Liver (tissue), 9 donors: Measurements from ENCODE around the gene SYNGR4. TPM values are rescaled to one million over a fixed set of nuclear protein-coding genes. Genes with fewer than 3 reads are reported as not detected.
A peak's percentile ranks its signal among the peaks of the same experiment; 100 is the strongest.

Experiments
- DNase-seq: peaks from one replicate; pipeline ENCODE4 v3.0.0-alpha.2; 2017; ENCODE audit warnings: low spot score
- H3K27ac ChIP-seq, 2 donors: one replicate each; pipeline ENCODE4 v1.7.0; 2013; ENCODE audit warnings: inconsistent platforms in 2 of 2, low read length in 2 of 2, control low read depth in 1 of 2, low read depth in 1 of 2, mild to moderate bottlenecking in 1 of 2
- H3K27me3 ChIP-seq, 4 donors: one replicate each; pipeline versions ENCODE4 v1.6.1 to v1.7.0; 2013; ENCODE audit warnings: low read length in 3 of 4, inconsistent platforms in 1 of 4, mild to moderate bottlenecking in 1 of 4, moderate library complexity in 1 of 4; ENCODE audit not compliant: control insufficient read depth in 4 of 4, insufficient read depth in 4 of 4
- H3K36me3 ChIP-seq, 4 donors: one replicate each; pipeline versions ENCODE4 v1.6.1 to v1.7.0; 2013; ENCODE audit warnings: low read length in 3 of 4, mild to moderate bottlenecking in 3 of 4, low read depth in 1 of 4, moderate library complexity in 1 of 4; ENCODE audit not compliant: control insufficient read depth in 4 of 4, insufficient read depth in 3 of 4
- H3K4me1 ChIP-seq, 4 donors: one replicate each; pipeline versions ENCODE4 v1.6.1 to v1.7.0; 2013; ENCODE audit warnings: low read length in 3 of 4, mild to moderate bottlenecking in 3 of 4, moderate library complexity in 1 of 4; ENCODE audit not compliant: control insufficient read depth in 4 of 4, insufficient read depth in 4 of 4
- H3K4me3 ChIP-seq, 3 donors: one replicate each; pipeline versions ENCODE4 v1.6.1 to v1.7.0; 2013; ENCODE audit warnings: low read length in 3 of 3, control low read depth in 1 of 3, low read depth in 1 of 3, mild to moderate bottlenecking in 1 of 3
- H3K9ac ChIP-seq, 2 donors: one replicate each; pipeline ENCODE4 v1.7.0; 2013; ENCODE audit warnings: low read length in 2 of 2, mild to moderate bottlenecking in 2 of 2, moderate library complexity in 2 of 2, control low read depth in 1 of 2, low read depth in 1 of 2
- H3K9me3 ChIP-seq, 4 donors: one replicate each; pipeline versions ENCODE4 v1.6.1 to v1.7.0; 2013; ENCODE audit warnings: low read length in 3 of 4; ENCODE audit not compliant: control insufficient read depth in 4 of 4
- EGR1 ChIP-seq, 2 donors: IDR thresholded peaks; 2 replicates each; pipeline ENCODE4 v1.6.1; 2016 to 2018; ENCODE audit warnings: antibody characterized with exemption in 2 of 2, low read depth in 2 of 2
- FOXA1 ChIP-seq: IDR thresholded peaks from 2 replicates; pipeline ENCODE4 v1.6.1; 2016; ENCODE audit warnings: antibody characterized with exemption
- FOXA2 ChIP-seq: IDR thresholded peaks from 2 replicates; pipeline ENCODE4 v1.6.1; 2016; ENCODE audit warnings: antibody characterized with exemption
- GABPA ChIP-seq, 2 donors: IDR thresholded peaks in 1 of 2; conservative IDR thresholded peaks in 1 of 2; 2 replicates each; pipeline ENCODE4 v1.6.1; 2016; ENCODE audit warnings: antibody characterized with exemption in 2 of 2, mild to moderate bottlenecking in 1 of 2, moderate library complexity in 1 of 2
- HNF4A ChIP-seq, 2 donors: conservative IDR thresholded peaks; 2 replicates each; pipeline ENCODE4 v1.6.1; 2016; ENCODE audit warnings: antibody characterized with exemption in 2 of 2, mild to moderate bottlenecking in 2 of 2
- HNF4G ChIP-seq: IDR thresholded peaks from 2 replicates; pipeline ENCODE4 v1.6.1; 2016; ENCODE audit warnings: antibody characterized with exemption
- JUND ChIP-seq, 2 donors: IDR thresholded peaks; 2 replicates each; pipeline ENCODE4 v1.6.1; 2016; ENCODE audit warnings: antibody characterized with exemption in 2 of 2
- MAX ChIP-seq: IDR thresholded peaks from 2 replicates; pipeline ENCODE4 v1.6.1; 2016; ENCODE audit warnings: antibody characterized with exemption
- NR2F2 ChIP-seq: IDR thresholded peaks from 2 replicates; pipeline ENCODE4 v1.6.1; 2016; ENCODE audit warnings: antibody characterized with exemption
- RAD21 ChIP-seq, 2 donors: IDR thresholded peaks; 2 replicates each; pipeline ENCODE4 v1.6.1; 2016; ENCODE audit warnings: antibody characterized with exemption in 2 of 2, mild to moderate bottlenecking in 2 of 2
- RXRA ChIP-seq, 2 donors: IDR thresholded peaks; 2 replicates each; pipeline ENCODE4 v1.6.1; 2017 to 2018; ENCODE audit warnings: antibody characterized with exemption in 2 of 2, mild to moderate bottlenecking in 1 of 2
- SP1 ChIP-seq: IDR thresholded peaks from 2 replicates; pipeline ENCODE4 v1.6.1; 2018; ENCODE audit warnings: antibody characterized with exemption, mild to moderate bottlenecking
- TAF1 ChIP-seq: conservative IDR thresholded peaks from 2 replicates; pipeline ENCODE4 v1.6.1; 2016; ENCODE audit warnings: antibody characterized with exemption, mild to moderate bottlenecking
- YY1 ChIP-seq: IDR thresholded peaks from 2 replicates; pipeline ENCODE4 v1.6.1; 2016; ENCODE audit warnings: antibody characterized with exemption, mild to moderate bottlenecking
- ZBTB33 ChIP-seq: IDR thresholded peaks from 2 replicates; pipeline ENCODE4 v1.6.1; 2016; ENCODE audit warnings: antibody characterized with exemption
- WGBS: extraction: QIAGEN DNeasy Blood & Tissue Kit; methylation state at CpG from one replicate; pipeline ENCODE4 v1.1.7; 2013; 5-methylcytosine and 5-hydroxymethylcytosine counted together
- polyA plus RNA-seq, 2 donors: library from polyadenylated mRNA; stranded (reverse) in 1 of 2; unstranded in 1 of 2; fragments of 200-250 nt in 1 of 2; fragments of >200 nt in 1 of 2; fragmentation: Nextera tagmentation in 1 of 2; extraction: Ambion mirVana in 1 of 2; gene quantifications; one replicate each; pipeline versions ENCODE4 v1.2.1 to v1.2.3, GENCODE V29; 2013 to 2015
- total RNA-seq, 2 donors: library from RNA; depleted of rRNA; stranded (reverse); fragments of >200 nt; gene quantifications; one replicate each; pipeline ENCODE4 v1.2.3, GENCODE V29; 2014
- TF ChIP-seq, protein P1 (sequence below): IDR thresholded peaks from 2 replicates; pipeline ENCODE4 v1.6.1; 2016; ENCODE audit warnings: antibody characterized with exemption, mild to moderate bottlenecking
- TF ChIP-seq, protein P2 (sequence below): IDR thresholded peaks from 2 replicates; pipeline ENCODE4 v1.6.1; 2016; ENCODE audit warnings: antibody characterized with exemption
- TF ChIP-seq, protein P3 (sequence below): fragments of 150-350 bp; IDR thresholded peaks from 2 replicates; pipeline ENCODE4 v1.5.1; 2017; ENCODE audit warnings: improper control_type of control experiment, low read depth, low read length; ENCODE audit not compliant: missing input control
- donor health status: healthy.
- donor health status: healthy.
- donor health status: healthy.
- donor health status: healthy.
- donor health status: healthy.

SYNGR4 gene
- total and polyA plus RNA-seq, 4 donors, result 0.09 TPM; not detected in 3

- no peaks in the 10 kb centered on the region for H3K36me3 ChIP-seq
- no peak overlapping the region for H3K27ac ChIP-seq
- H3K9ac ChIP-seq, result no peak overlapping the region
- H3K27me3 ChIP-seq, result no peaks in the 10 kb centered on the region
- H3K9me3 ChIP-seq, result peaks cover 0 to under 1% (median 0%) of the 10 kb centered on the region in 4 donors
- no peak for DNase-seq
- 48% methylated on average over 24 of the region's 24 CpGs for WGBS
- H3K4me1 ChIP-seq, result peaks cover 3 to 7% (median 5%) of the 10 kb centered on the region in 4 donors
- TF ChIP-seq HNF4A (conservative IDR thresholded peaks at IDR 0.05) (no peak), EGR1 (IDR thresholded peaks at IDR 0.05; ENCODE audit: low read depth in 2 of 2) (no peak), FOXA1 (no peak), RXRA (IDR thresholded peaks at IDR 0.05) (no peak), JUND (IDR thresholded peaks at IDR 0.05) (no peak), GABPA (IDR thresholded peaks at IDR 0.05 in 1 of 2, conservative IDR thresholded peaks at IDR 0.05 in 1 of 2) (no peak), MAX (no peak), FOXA2 (no peak), SP1 (no peak), NR2F2 (no peak)
- TF ChIP-seq, protein P1, sequence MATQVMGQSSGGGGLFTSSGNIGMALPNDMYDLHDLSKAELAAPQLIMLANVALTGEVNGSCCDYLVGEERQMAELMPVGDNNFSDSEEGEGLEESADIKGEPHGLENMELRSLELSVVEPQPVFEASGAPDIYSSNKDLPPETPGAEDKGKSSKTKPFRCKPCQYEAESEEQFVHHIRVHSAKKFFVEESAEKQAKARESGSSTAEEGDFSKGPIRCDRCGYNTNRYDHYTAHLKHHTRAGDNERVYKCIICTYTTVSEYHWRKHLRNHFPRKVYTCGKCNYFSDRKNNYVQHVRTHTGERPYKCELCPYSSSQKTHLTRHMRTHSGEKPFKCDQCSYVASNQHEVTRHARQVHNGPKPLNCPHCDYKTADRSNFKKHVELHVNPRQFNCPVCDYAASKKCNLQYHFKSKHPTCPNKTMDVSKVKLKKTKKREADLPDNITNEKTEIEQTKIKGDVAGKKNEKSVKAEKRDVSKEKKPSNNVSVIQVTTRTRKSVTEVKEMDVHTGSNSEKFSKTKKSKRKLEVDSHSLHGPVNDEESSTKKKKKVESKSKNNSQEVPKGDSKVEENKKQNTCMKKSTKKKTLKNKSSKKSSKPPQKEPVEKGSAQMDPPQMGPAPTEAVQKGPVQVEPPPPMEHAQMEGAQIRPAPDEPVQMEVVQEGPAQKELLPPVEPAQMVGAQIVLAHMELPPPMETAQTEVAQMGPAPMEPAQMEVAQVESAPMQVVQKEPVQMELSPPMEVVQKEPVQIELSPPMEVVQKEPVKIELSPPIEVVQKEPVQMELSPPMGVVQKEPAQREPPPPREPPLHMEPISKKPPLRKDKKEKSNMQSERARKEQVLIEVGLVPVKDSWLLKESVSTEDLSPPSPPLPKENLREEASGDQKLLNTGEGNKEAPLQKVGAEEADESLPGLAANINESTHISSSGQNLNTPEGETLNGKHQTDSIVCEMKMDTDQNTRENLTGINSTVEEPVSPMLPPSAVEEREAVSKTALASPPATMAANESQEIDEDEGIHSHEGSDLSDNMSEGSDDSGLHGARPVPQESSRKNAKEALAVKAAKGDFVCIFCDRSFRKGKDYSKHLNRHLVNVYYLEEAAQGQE, result no peak
- peak overlapping the region in 1 of 3 donors; percentile 30 for H3K4me3 ChIP-seq
Measured at GRCh38 chr19:48413879-48414587, 49.9 kb downstream of the SYNGR4 start.

DNA sequence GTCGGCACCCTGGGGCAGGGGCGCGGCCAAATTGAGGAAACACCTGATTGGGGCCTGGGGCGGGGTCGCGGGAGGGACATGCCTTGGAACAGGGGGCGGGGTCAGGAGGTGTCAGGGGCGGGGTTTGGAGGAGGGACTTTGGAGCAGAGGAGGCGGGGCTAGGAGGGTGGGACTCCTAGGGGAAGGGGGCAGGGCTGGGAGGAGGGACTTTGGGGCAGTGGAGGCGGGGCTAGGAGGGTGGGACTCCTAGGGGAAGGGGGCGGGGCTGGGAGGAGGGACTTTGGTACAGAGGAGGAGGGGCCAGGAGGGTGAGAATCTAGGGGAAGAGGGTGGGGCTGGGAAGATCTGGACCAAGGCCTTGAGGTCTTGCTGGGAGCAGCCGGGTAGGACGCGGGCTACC lies 51.2 kb downstream of the SYNGR4 start:
- TF ChIP-seq FOXA1, result no peak
- TF ChIP-seq, protein P2, sequence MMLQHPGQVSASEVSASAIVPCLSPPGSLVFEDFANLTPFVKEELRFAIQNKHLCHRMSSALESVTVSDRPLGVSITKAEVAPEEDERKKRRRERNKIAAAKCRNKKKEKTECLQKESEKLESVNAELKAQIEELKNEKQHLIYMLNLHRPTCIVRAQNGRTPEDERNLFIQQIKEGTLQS, result no peak
- TF ChIP-seq GABPA (IDR thresholded peaks at IDR 0.05 in 1 of 2, conservative IDR thresholded peaks at IDR 0.05 in 1 of 2), result no peak
- no peak for TF ChIP-seq EGR1 (IDR thresholded peaks at IDR 0.05; ENCODE audit: low read depth in 2 of 2)
- no peak for TF ChIP-seq YY1
- no peak for TF ChIP-seq MAX
- TF ChIP-seq NR2F2, result no peak
- no peak for TF ChIP-seq TAF1
- TF ChIP-seq HNF4G, result no peak
- TF ChIP-seq, protein P3, sequence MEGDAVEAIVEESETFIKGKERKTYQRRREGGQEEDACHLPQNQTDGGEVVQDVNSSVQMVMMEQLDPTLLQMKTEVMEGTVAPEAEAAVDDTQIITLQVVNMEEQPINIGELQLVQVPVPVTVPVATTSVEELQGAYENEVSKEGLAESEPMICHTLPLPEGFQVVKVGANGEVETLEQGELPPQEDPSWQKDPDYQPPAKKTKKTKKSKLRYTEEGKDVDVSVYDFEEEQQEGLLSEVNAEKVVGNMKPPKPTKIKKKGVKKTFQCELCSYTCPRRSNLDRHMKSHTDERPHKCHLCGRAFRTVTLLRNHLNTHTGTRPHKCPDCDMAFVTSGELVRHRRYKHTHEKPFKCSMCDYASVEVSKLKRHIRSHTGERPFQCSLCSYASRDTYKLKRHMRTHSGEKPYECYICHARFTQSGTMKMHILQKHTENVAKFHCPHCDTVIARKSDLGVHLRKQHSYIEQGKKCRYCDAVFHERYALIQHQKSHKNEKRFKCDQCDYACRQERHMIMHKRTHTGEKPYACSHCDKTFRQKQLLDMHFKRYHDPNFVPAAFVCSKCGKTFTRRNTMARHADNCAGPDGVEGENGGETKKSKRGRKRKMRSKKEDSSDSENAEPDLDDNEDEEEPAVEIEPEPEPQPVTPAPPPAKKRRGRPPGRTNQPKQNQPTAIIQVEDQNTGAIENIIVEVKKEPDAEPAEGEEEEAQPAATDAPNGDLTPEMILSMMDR, result no peak
- TF ChIP-seq FOXA2, result no peak
- no peak for TF ChIP-seq ZBTB33
- TF ChIP-seq, protein P1, result no peak
- no peak for TF ChIP-seq SP1
- no peak for TF ChIP-seq RAD21 (IDR thresholded peaks at IDR 0.05)
- TF ChIP-seq RXRA (IDR thresholded peaks at IDR 0.05), result no peak
- TF ChIP-seq JUND (IDR thresholded peaks at IDR 0.05), result no peak
- DNase-seq, result peak; percentile 79
- Histone ChIP-seq H3K9ac (no peak overlapping the region), H3K27ac (no peak overlapping the region), H3K36me3 (no peaks in the 10 kb centered on the region), H3K9me3 (no peaks in the 10 kb centered on the region), H3K27me3 (no peaks in the 10 kb centered on the region), H3K4me1 (peaks cover 3 to 7% (median 5%) of the 10 kb centered on the region in 4 donors), H3K4me3 (peak overlapping the region in 1 of 3 donors; percentile 15)
- WGBS, result 19% methylated on average over 14 of the region's 14 CpGs
